Measurements from ENCODE around the gene ZNF774. TPM values are rescaled to one million over a fixed set of nuclear protein-coding genes. Genes with fewer than 3 reads are reported as not detected.

Gene ZNF774
- total RNA-seq, 1 donor from 2014 or later: 8.3 TPM

GRCh38 chr15:90364251-90364650, 12.2 kb downstream of the ZNF774 start:
- peaks cover 2% of the 10 kb centered on the region for H3K4me1 Mint-ChIP-seq
- peaks cover 5% of the 10 kb centered on the region for H3K36me3 Mint-ChIP-seq
- DNase-seq (ENCODE audit: low spot score): no peak
- Histone ChIP-seq H3K9ac (no peak overlapping the region), H3K4me3 (no peak overlapping the region), H2AFZ (replicated peaks) (no peak overlapping the region), H3K4me2 (no peak overlapping the region), H4K20me1 (ENCODE audit: low read depth) (no peaks in the 10 kb centered on the region), H3K4me1 (no peaks in the 10 kb centered on the region), H3K36me3 (no peaks in the 10 kb centered on the region), H3F3A (ENCODE audit: low read depth) (no peaks in the 10 kb centered on the region), H3K27ac (no peak overlapping the region), H3K27me3 (no peaks in the 10 kb centered on the region), H3K79me2 (ENCODE audit: low read depth) (no peaks in the 10 kb centered on the region), H3K9me3 (ENCODE audit: low read depth) (no peaks in the 10 kb centered on the region)
- no peak overlapping the region for H3K4me3 Mint-ChIP-seq
- TF ChIP-seq EZH2phosphoT487 (IDR thresholded peaks at IDR 0.05): no peak
- TF ChIP-seq CTCF (IDR thresholded peaks at IDR 0.05): no peak
- no peak for TF ChIP-seq EZH2 (IDR thresholded peaks at IDR 0.05)
- no peak overlapping the region for H3K27ac Mint-ChIP-seq
- H3K27me3 Mint-ChIP-seq (ENCODE audit: insufficient read depth, low read depth): no peaks in the 10 kb centered on the region
- H3K9me3 Mint-ChIP-seq: no peaks in the 10 kb centered on the region

- Histone ChIP-seq H3K27me3 (no peaks in the 10 kb centered on the region), H3K9ac (no peak overlapping the region), H3K4me1 (no peaks in the 10 kb centered on the region), H3K9me3 (ENCODE audit: low read depth) (no peaks in the 10 kb centered on the region), H4K20me1 (ENCODE audit: low read depth) (no peaks in the 10 kb centered on the region), H2AFZ (replicated peaks) (no peak overlapping the region), H3K4me2 (no peak overlapping the region), H3K79me2 (ENCODE audit: low read depth) (no peaks in the 10 kb centered on the region), H3K36me3 (no peaks in the 10 kb centered on the region), H3F3A (ENCODE audit: low read depth) (no peaks in the 10 kb centered on the region), H3K27ac (no peak overlapping the region), H3K4me3 (no peak overlapping the region)
- Mint-ChIP-seq H3K27me3 (ENCODE audit: insufficient read depth, low read depth) (no peaks in the 10 kb centered on the region), H3K4me1 (peaks cover 2% of the 10 kb centered on the region), H3K36me3 (no peaks in the 10 kb centered on the region), H3K9me3 (no peaks in the 10 kb centered on the region), H3K27ac (no peak overlapping the region), H3K4me3 (no peak overlapping the region)
- no peak for TF ChIP-seq EZH2 (IDR thresholded peaks at IDR 0.05)
- no peak for TF ChIP-seq CTCF (IDR thresholded peaks at IDR 0.05)
- no peak for TF ChIP-seq EZH2phosphoT487 (IDR thresholded peaks at IDR 0.05)
- DNase-seq (ENCODE audit: low spot score): no peak
Observed at GRCh38 chr15:90365414-90366055, 13.5 kb downstream of the ZNF774 start.

GRCh38 chr15:90367576-90367975, 15.5 kb downstream of the ZNF774 start:
- DNase-seq (ENCODE audit: low spot score): no peak
- Histone ChIP-seq H3K36me3 (no peaks in the 10 kb centered on the region), H3K4me1 (no peaks in the 10 kb centered on the region), H3K4me2 (no peak overlapping the region), H3K27ac (no peak overlapping the region), H3K27me3 (no peaks in the 10 kb centered on the region), H3K9me3 (ENCODE audit: low read depth) (no peaks in the 10 kb centered on the region), H3F3A (ENCODE audit: low read depth) (no peaks in the 10 kb centered on the region), H4K20me1 (ENCODE audit: low read depth) (no peaks in the 10 kb centered on the region), H3K79me2 (ENCODE audit: low read depth) (no peaks in the 10 kb centered on the region), H2AFZ (replicated peaks) (no peak overlapping the region), H3K9ac (no peak overlapping the region), H3K4me3 (no peak overlapping the region)
- Mint-ChIP-seq H3K4me3 (no peak overlapping the region), H3K27me3 (ENCODE audit: insufficient read depth, low read depth) (no peaks in the 10 kb centered on the region), H3K9me3 (no peaks in the 10 kb centered on the region), H3K4me1 (no peaks in the 10 kb centered on the region), H3K27ac (no peak overlapping the region), H3K36me3 (no peaks in the 10 kb centered on the region)
- TF ChIP-seq CTCF (IDR thresholded peaks at IDR 0.05) (no peak), EZH2 (IDR thresholded peaks at IDR 0.05) (no peak), EZH2phosphoT487 (IDR thresholded peaks at IDR 0.05) (no peak)

Data from neural progenitor cell (in vitro differentiated cells).